ENCODE data around the gene OR13J1. TPM values are rescaled to one million over a fixed set of nuclear protein-coding genes. Genes with fewer than 3 reads are reported as not detected.
A peak's percentile ranks its signal among the peaks of the same experiment; 100 is the strongest.

OR13J1 gene
- polyA plus RNA-seq, 2 of the 4 experiments (the other 2 are of a cell fraction): not detected

DNA sequence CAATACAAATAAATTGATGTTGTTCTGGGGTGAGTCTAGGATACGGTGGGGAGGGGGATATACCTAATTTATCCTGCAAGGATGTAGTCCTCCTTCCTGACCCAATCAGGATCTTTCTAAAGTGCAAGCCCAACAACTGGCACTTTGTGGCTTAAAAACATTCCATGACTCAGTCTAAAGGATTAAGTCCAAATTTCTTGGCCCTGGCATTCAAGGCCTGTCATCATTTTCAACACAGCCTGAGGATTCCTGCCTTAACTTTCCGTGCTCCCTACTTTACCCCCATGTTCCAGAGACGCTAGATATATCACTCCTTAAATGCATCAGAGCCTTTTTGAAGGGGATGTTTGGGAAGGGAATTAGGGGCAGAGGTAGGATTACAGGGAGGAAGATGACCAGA is 42.7 kb downstream of the OR13J1 start:
- FAIRE-seq: no peak
- CTCF ChIA-PET: interaction anchor here (1.6 to 5.6 kb wide), 9 partner anchors 11 to 75 kb away, joined by 5 to 59 read pairs (median 19); partner anchors contain the start of genes HINT2, NPR2 and SPAG8

DNA sequence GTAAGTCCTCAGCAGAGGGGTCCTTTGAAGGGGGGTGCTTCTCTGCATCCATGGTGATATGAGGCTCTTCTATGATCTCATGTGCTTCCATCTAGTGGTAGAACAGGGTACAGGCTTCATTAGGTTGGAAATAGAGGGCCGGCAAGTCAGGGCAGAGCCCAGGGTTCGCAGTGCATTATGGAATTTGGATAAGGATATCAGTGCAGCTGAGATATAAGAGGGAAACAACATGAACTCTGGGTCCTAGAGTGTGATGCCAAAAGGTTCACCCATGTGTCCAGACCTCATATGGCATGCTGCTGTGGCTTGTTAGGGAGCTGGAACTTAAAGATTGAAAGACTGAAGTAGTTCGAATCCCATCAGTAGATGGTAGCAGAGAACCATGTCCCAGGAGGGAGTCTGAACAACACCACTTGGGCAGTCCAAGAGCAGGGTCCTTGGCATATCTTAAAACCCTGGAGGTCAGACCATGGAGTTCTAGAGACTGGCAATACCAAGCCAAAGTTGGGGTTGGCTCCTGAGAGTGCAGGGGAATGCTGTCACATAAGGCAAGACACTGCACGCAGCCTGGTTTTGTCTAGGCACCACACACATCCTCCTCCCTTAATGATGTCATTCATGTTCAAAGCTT is 44.0 kb downstream of the OR13J1 start:
- Histone ChIP-seq H3K4me1 (peaks cover 4% of the 10 kb centered on the region; the same call in 2 of the 3 replicates), H3K4me3 (no peak overlapping the region), H3K4me2 (peak overlapping the region; percentile 40; the same call in 1 of the 3 replicates), H3K27ac (peak overlapping the region; percentile 43 to 75; a peak in 5 of 6 replicates), H3K9me3 (no peaks in the 10 kb centered on the region)
- 37% methylated on average over 4 of the region's 4 CpGs for WGBS (ENCODE audit: missing lambda C conversion rate)
- FAIRE-seq: no peak
- DNase-seq (ENCODE audit: low read depth in 1 of 2, low spot score in 1 of 2): peak; percentile 40 to 66
- ChIA-PET POLR2A (interaction anchor here (0.8 to 1.0 kb wide), 2 partner anchors 12 to 56 kb away, joined by 3 read pairs; partner anchors contain the start of gene HINT2), CTCF (interaction anchor here (0.6 to 5.6 kb wide), 39 partner anchors 12 to 198 kb away, joined by 3 to 59 read pairs (median 5); partner anchors contain the start of genes HINT2, NPR2, SPAAR and SPAG8)
- peak; percentile 41 to 72; a peak in 5 of 6 replicates for ATAC-seq
- TF ChIP-seq HDAC2 (IDR thresholded peaks at IDR 0.05) (no peak), SMC3 (IDR thresholded peaks at IDR 0.05) (peak; percentile 61), RAD21 (conservative IDR thresholded peaks at IDR 0.05 in 1 of 2, IDR thresholded peaks at IDR 0.05 in 1 of 2) (peak; percentile 41 to 63), HOXB5 (CRISPR knock-in tag; IDR thresholded peaks at IDR 0.05) (no peak), POLR2A (IDR thresholded peaks at IDR 0.05; ENCODE audit: low read length) (no peak), ZNF302 (CRISPR knock-in tag; IDR thresholded peaks at IDR 0.05) (no peak), FOSB (CRISPR knock-in tag; IDR thresholded peaks at IDR 0.05) (no peak)
- TF ChIP-seq, protein P1, sequence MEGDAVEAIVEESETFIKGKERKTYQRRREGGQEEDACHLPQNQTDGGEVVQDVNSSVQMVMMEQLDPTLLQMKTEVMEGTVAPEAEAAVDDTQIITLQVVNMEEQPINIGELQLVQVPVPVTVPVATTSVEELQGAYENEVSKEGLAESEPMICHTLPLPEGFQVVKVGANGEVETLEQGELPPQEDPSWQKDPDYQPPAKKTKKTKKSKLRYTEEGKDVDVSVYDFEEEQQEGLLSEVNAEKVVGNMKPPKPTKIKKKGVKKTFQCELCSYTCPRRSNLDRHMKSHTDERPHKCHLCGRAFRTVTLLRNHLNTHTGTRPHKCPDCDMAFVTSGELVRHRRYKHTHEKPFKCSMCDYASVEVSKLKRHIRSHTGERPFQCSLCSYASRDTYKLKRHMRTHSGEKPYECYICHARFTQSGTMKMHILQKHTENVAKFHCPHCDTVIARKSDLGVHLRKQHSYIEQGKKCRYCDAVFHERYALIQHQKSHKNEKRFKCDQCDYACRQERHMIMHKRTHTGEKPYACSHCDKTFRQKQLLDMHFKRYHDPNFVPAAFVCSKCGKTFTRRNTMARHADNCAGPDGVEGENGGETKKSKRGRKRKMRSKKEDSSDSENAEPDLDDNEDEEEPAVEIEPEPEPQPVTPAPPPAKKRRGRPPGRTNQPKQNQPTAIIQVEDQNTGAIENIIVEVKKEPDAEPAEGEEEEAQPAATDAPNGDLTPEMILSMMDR (IDR thresholded peaks at IDR 0.05): peak; percentile 67

More for the DNA sequence above, 42.7 kb downstream of the OR13J1 start:
- TF ChIP-seq TFCP2L1 (CRISPR knock-in tag; IDR thresholded peaks at IDR 0.05): no peak
- DNase-seq (ENCODE audit: low read depth in 1 of 2, low spot score in 1 of 2) (no peak), ATAC-seq (no peak)
- POLR2A ChIA-PET: interaction anchor here (0.6 kb wide), 1 partner anchor 78 kb away, joined by 3 read pairs; the partner anchor contains the start of gene HRCT1
- Histone ChIP-seq H3K27ac (no peak overlapping the region), H3K4me3 (no peak overlapping the region), H3K4me1 (peaks cover 4% of the 10 kb centered on the region; the same call in 2 of the 3 replicates), H3K9me3 (no peaks in the 10 kb centered on the region), H3K4me2 (no peak overlapping the region)
- WGBS (ENCODE audit: missing lambda C conversion rate): 88% methylated on average over 3 of the region's 3 CpGs

DNA sequence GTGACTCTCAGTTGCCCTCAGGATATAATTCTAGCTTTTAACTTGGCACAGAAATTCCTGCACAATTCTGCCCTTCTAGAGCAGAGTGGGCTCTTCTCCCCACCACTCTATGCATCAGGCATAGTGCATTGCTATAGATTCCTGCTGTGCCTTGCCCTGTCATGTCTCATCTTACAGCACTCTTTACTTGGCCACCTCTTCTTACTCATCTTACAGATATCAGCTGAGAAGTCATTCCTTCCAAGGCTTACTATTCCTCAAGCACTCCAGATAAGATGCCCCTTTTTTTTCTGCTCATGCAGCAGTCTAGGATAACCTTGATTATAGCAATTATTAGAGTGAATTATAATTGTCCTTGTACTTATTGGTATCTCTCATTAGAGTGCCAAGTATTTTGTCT is 47.3 kb downstream of the OR13J1 start:
- no peak for FAIRE-seq
- no peak for ATAC-seq

More for the DNA sequence above, 47.3 kb downstream of the OR13J1 start:
- Histone ChIP-seq H3K27ac (no peak overlapping the region), H3K4me1 (no peaks in the 10 kb centered on the region), H3K4me2 (no peak overlapping the region), H3K9me3 (no peaks in the 10 kb centered on the region), H3K4me3 (no peak overlapping the region)
- TF ChIP-seq, protein P1 (IDR thresholded peaks at IDR 0.05): no peak
- TF ChIP-seq PHF8 (IDR thresholded peaks at IDR 0.05; ENCODE audit: borderline replicate concordance, low read depth): no peak
- no peak for TF ChIP-seq POLR2AphosphoS2 (conservative IDR thresholded peaks at IDR 0.05; ENCODE audit: low read length)
- TF ChIP-seq BHLHE40 (IDR thresholded peaks at IDR 0.05; ENCODE audit: low read depth, low read length): no peak
- TF ChIP-seq, protein P2, sequence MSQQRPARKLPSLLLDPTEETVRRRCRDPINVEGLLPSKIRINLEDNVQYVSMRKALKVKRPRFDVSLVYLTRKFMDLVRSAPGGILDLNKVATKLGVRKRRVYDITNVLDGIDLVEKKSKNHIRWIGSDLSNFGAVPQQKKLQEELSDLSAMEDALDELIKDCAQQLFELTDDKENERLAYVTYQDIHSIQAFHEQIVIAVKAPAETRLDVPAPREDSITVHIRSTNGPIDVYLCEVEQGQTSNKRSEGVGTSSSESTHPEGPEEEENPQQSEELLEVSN (IDR thresholded peaks at IDR 0.05; ENCODE audit: borderline replicate concordance, low read depth): no peak
- no peak for TF ChIP-seq HDAC2 (IDR thresholded peaks at IDR 0.05)
- TF ChIP-seq EP300 (IDR thresholded peaks at IDR 0.05): no peak
- TF ChIP-seq EHF (CRISPR knock-in tag; IDR thresholded peaks at IDR 0.05): no peak
- TF ChIP-seq, protein P3, sequence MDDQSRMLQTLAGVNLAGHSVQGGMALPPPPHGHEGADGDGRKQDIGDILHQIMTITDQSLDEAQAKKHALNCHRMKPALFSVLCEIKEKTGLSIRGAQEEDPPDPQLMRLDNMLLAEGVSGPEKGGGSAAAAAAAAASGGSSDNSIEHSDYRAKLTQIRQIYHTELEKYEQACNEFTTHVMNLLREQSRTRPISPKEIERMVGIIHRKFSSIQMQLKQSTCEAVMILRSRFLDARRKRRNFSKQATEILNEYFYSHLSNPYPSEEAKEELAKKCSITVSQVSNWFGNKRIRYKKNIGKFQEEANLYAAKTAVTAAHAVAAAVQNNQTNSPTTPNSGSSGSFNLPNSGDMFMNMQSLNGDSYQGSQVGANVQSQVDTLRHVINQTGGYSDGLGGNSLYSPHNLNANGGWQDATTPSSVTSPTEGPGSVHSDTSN (IDR thresholded peaks at IDR 0.05): no peak
- TF ChIP-seq, protein P4, sequence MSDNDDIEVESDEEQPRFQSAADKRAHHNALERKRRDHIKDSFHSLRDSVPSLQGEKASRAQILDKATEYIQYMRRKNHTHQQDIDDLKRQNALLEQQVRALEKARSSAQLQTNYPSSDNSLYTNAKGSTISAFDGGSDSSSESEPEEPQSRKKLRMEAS (IDR thresholded peaks at IDR 0.05): no peak
- TF ChIP-seq HOXB13 (CRISPR knock-in tag; IDR thresholded peaks at IDR 0.05; ENCODE audit: low read depth): no peak
- TF ChIP-seq TP53 (CRISPR knock-in tag; IDR thresholded peaks at IDR 0.05): no peak
- no peak for TF ChIP-seq NR3C1 (IDR thresholded peaks at IDR 0.05)
- TF ChIP-seq TFCP2L1 (CRISPR knock-in tag; IDR thresholded peaks at IDR 0.05): no peak
- no peak for DNase-seq (ENCODE audit: low read depth in 1 of 2, low spot score in 1 of 2)
- CTCF ChIA-PET: interaction anchor here (1.1 to 3.3 kb wide), 9 partner anchors 9 to 88 kb away, joined by 3 to 21 read pairs (median 5); partner anchors contain the start of genes HINT2 and SPAG8
- POLR2A ChIA-PET: no interaction called here

Data from A549 (cell line).